Smooth muscle cell (in vitro differentiated cells): ENCODE measurements around the gene OR8B12. TPM values are rescaled to one million over a fixed set of nuclear protein-coding genes. Genes with fewer than 3 reads are reported as not detected.

Source experiments
- DNase-seq: peaks from one replicate; lab custom pipeline; 2025; ENCODE audit not compliant: unreplicated experiment; lab: John Stamatoyannopoulos, UW
- H2AFZ ChIP-seq: fragments of 200-600 bp; sonication (generic); 2 replicates; pipeline ENCODE4 v1.6.0; 2016; ENCODE audit warnings: antibody characterized with exemption, low read depth, mild to moderate bottlenecking
- H3F3A ChIP-seq: fragments of 200-600 bp; sonication (generic); 2 replicates; pipeline ENCODE4 v1.6.0; 2017; ENCODE audit warnings: antibody characterized with exemption, low read depth
- H3K27ac ChIP-seq: fragments of 200-600 bp; sonication (generic); 2 replicates; pipeline ENCODE4 v1.5.1; 2016; ENCODE audit warnings: low read depth, mild to moderate bottlenecking
- H3K27me3 ChIP-seq: fragments of 200-600 bp; sonication (generic); 2 replicates; pipeline ENCODE4 v1.6.1; 2016; ENCODE audit warnings: low read depth, mild to moderate bottlenecking
- H3K36me3 ChIP-seq: fragments of 200-600 bp; sonication (generic); 2 replicates; pipeline ENCODE4 v1.5.1; 2016; ENCODE audit warnings: low read depth
- H3K4me1 ChIP-seq: fragments of 200-600 bp; sonication (generic); 2 replicates; pipeline ENCODE4 v1.5.1; 2016; ENCODE audit warnings: low read depth
- H3K4me2 ChIP-seq: fragments of 200-600 bp; sonication (generic); 2 replicates; pipeline ENCODE4 v1.6.0; 2016; ENCODE audit warnings: mild to moderate bottlenecking
- H3K4me3 ChIP-seq: fragments of 200-600 bp; sonication (generic); 2 replicates; pipeline ENCODE4 v1.5.1; 2016; ENCODE audit warnings: mild to moderate bottlenecking
- H3K79me2 ChIP-seq: fragments of 200-600 bp; sonication (generic); 2 replicates; pipeline ENCODE4 v1.6.0; 2016; ENCODE audit warnings: low read depth, mild to moderate bottlenecking
- H3K9ac ChIP-seq: fragments of 200-600 bp; sonication (generic); 2 replicates; pipeline ENCODE4 v1.6.0; 2016; ENCODE audit warnings: low read depth
- H3K9me3 ChIP-seq: fragments of 200-600 bp; sonication (generic); replicated peaks from 2 replicates; pipeline ENCODE4 v1.5.1; 2016; ENCODE audit warnings: low read depth
- H4K20me1 ChIP-seq: fragments of 200-600 bp; sonication (generic); 2 replicates; pipeline ENCODE4 v1.6.0; 2016; ENCODE audit warnings: low read depth
- WGBS: methylation state at CpG from one replicate; pipeline ENCODE4 v1.1.7; 2016; ENCODE audit warnings: low lambda C conversion rate; 5-methylcytosine and 5-hydroxymethylcytosine counted together
- polyA plus RNA-seq: library from polyadenylated mRNA; unstranded; fragments of >200 nt; fragmentation: Nextera tagmentation; extraction: Ambion mirVana; gene quantifications from 2 replicates; pipeline ENCODE4 v1.2.1, GENCODE V29; 2016
- total RNA-seq: library from RNA; depleted of rRNA; stranded (reverse); fragments of >200 nt; gene quantifications from 2 replicates; pipeline ENCODE4 v1.2.3, GENCODE V29; 2014
- TF ChIP-seq, protein P1 (sequence below): fragments of 200-600 bp; sonication (generic); IDR thresholded peaks from 2 replicates; pipeline ENCODE4 v1.5.1; 2017; ENCODE audit warnings: borderline replicate concordance, mild to moderate bottlenecking, antibody characterized with exemption; ENCODE audit not compliant: insufficient read depth, poor library complexity, severe bottlenecking

OR8B12 gene
- total and polyA plus RNA-seq, 2 experiments from 2014 or later = not detected

DNA sequence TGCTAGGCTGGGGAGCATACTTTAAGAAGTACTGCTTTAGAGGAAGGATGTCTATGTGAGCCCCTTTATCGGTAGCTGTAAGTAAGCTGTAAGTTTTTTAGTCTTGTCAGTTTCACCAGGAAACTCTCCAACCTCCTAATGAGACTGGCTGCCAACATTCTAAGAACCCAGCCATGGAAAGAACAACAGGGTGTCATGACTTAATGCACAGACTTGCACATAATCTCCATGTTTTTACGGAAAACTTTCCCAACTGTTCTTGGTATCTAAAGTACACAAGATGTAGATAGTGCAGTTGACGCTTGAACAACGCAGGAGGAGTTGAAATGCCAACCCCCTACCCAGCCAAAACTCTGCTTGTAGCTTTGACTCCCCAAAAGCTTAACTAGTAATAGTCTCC, 35.3 kb upstream of the OR8B12 start:
- Histone ChIP-seq H3K9me3 (no peaks in the 10 kb centered on the region), H3K4me2 (no peak overlapping the region), H3K27ac (no peak overlapping the region), H3K36me3 (no peaks in the 10 kb centered on the region), H4K20me1 (no peaks in the 10 kb centered on the region), H3K4me1 (no peaks in the 10 kb centered on the region), H3K4me3 (no peak overlapping the region), H3K9ac (no peak overlapping the region), H3K79me2 (no peaks in the 10 kb centered on the region), H2AFZ (no peak overlapping the region), H3F3A (no peaks in the 10 kb centered on the region), H3K27me3 (peaks cover 5% of the 10 kb centered on the region)
- no peak for DNase-seq
- WGBS = 74% methylated on average over 4 of the region's 4 CpGs
- TF ChIP-seq, protein P1, sequence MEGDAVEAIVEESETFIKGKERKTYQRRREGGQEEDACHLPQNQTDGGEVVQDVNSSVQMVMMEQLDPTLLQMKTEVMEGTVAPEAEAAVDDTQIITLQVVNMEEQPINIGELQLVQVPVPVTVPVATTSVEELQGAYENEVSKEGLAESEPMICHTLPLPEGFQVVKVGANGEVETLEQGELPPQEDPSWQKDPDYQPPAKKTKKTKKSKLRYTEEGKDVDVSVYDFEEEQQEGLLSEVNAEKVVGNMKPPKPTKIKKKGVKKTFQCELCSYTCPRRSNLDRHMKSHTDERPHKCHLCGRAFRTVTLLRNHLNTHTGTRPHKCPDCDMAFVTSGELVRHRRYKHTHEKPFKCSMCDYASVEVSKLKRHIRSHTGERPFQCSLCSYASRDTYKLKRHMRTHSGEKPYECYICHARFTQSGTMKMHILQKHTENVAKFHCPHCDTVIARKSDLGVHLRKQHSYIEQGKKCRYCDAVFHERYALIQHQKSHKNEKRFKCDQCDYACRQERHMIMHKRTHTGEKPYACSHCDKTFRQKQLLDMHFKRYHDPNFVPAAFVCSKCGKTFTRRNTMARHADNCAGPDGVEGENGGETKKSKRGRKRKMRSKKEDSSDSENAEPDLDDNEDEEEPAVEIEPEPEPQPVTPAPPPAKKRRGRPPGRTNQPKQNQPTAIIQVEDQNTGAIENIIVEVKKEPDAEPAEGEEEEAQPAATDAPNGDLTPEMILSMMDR = no peak

GRCh38 chr11:124577716-124578427, 34.4 kb upstream of the OR8B12 start:
- no peak overlapping the region for H3K9ac ChIP-seq
- TF ChIP-seq, protein P1 = no peak
- DNase-seq = no peak
- H3K4me1 ChIP-seq = no peaks in the 10 kb centered on the region
- H4K20me1 ChIP-seq = no peaks in the 10 kb centered on the region
- peaks cover 5% of the 10 kb centered on the region for H3K27me3 ChIP-seq
- no peaks in the 10 kb centered on the region for H3K36me3 ChIP-seq
- no peaks in the 10 kb centered on the region for H3K79me2 ChIP-seq
- no peak overlapping the region for H3K27ac ChIP-seq
- H3K4me3 ChIP-seq = no peak overlapping the region
- H3F3A ChIP-seq = no peaks in the 10 kb centered on the region
- H2AFZ ChIP-seq = no peak overlapping the region
- H3K4me2 ChIP-seq = no peak overlapping the region
- H3K9me3 ChIP-seq = no peaks in the 10 kb centered on the region
- 81% methylated on average over 6 of the region's 6 CpGs for WGBS

GRCh38 chr11:124570160-124570559, 26.7 kb upstream of the OR8B12 start:
- H3K27me3 ChIP-seq = peaks cover 6% of the 10 kb centered on the region
- 84% methylated on average over 7 of the region's 7 CpGs for WGBS
- H3K4me3 ChIP-seq = no peak overlapping the region
- H3F3A ChIP-seq = no peaks in the 10 kb centered on the region
- H3K79me2 ChIP-seq = no peaks in the 10 kb centered on the region
- DNase-seq = no peak
- H3K27ac ChIP-seq = no peak overlapping the region
- no peak overlapping the region for H3K9ac ChIP-seq
- TF ChIP-seq, protein P1 = no peak
- no peaks in the 10 kb centered on the region for H3K36me3 ChIP-seq
- no peaks in the 10 kb centered on the region for H4K20me1 ChIP-seq
- no peaks in the 10 kb centered on the region for H3K9me3 ChIP-seq
- no peak overlapping the region for H2AFZ ChIP-seq
- H3K4me2 ChIP-seq = no peak overlapping the region
- H3K4me1 ChIP-seq = no peaks in the 10 kb centered on the region

DNA sequence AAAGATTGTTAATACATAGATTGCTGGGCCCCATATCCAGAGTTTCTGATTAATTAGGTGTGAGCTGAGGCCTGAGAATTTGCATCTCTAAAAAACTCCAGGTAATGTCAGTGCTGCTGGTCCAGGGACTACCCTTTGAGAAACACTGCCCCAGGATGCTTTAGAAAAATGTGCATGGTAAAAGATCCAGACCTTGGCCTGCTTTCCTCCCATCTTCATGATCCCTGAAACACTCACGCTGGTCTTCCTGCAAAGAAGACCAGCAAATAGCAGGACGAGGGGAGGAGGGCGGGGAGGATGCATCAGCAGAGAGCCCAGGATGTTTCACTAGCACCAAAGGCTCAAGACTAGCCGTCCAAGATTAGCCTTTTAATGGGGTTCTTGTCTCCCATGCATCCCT, 26.2 kb upstream of the OR8B12 start, which contains the start of gene OR8A1:
TSS of gene OR8A1 (plus strand) at position 301 of the 400 bp plus-strand sequence. CDS start 123 bp downstream, outside the sequence.
- no peaks in the 10 kb centered on the region for H3K4me1 ChIP-seq
- H3K9ac ChIP-seq = no peak within 1 kb of the TSS
- TF ChIP-seq, protein P1 = no peak
- H2AFZ ChIP-seq = no peak within 1 kb of the TSS
- no peak within 1 kb of the TSS for H3K27ac ChIP-seq
- H4K20me1 ChIP-seq = no peaks in the 10 kb centered on the region
- H3K9me3 ChIP-seq = no peaks in the 10 kb centered on the region
- peaks cover 9% of the 10 kb centered on the region for H3K27me3 ChIP-seq
- no peaks in the 10 kb centered on the region for H3K36me3 ChIP-seq
- no peak for DNase-seq
- H3F3A ChIP-seq = no peaks in the 10 kb centered on the region
- WGBS = 57% methylated on average over 4 of the region's 4 CpGs
- no peak within 1 kb of the TSS for H3K4me2 ChIP-seq
- no peak within 1 kb of the TSS for H3K4me3 ChIP-seq
- H3K79me2 ChIP-seq = no peaks in the 10 kb centered on the region
